Activated CD4-positive, alpha-beta T cell treated with anti-CD3 and anti-CD28 coated beads, Interleukin-2, amount 50 U/mL, for 1 hour (primary cell): ENCODE results near the gene ABI1.
"Not testable (repeated sequence)": the region's sequence is repeated elsewhere in the genome, so short reads cannot be mapped to it uniquely, and the experiment has no call there.

Experiments
- DNase-seq: peaks from one replicate; pipeline ENCODE4 v3.0.0-alpha.2; 2020

Gene ABI1

GRCh38 chr10:26804418-26805393, 56.1 kb downstream of the ABI1 start:
- DNase-seq, result no peak

- no peak for DNase-seq
These were observed 56.9 kb downstream of the ABI1 start for GRCh38 chr10:26803849-26804248.

- DNase-seq, result no peak
These were observed 58.2 kb downstream of the ABI1 start for GRCh38 chr10:26802527-26802926.

GRCh38 chr10:26801831-26802230, 58.9 kb downstream of the ABI1 start:
- DNase-seq, result no peak

GRCh38 chr10:26801274-26801673, 59.5 kb downstream of the ABI1 start:
- DNase-seq, result no peak

- no peak for DNase-seq
These were observed 60.3 kb downstream of the ABI1 start for GRCh38 chr10:26800468-26800867.

GRCh38 chr10:26799342-26799741, 61.4 kb downstream of the ABI1 start:
- DNase-seq, result no peak

- no peak for DNase-seq
These were observed 62.5 kb downstream of the ABI1 start for GRCh38 chr10:26798298-26798697.

- no peak for DNase-seq
These were observed 63.4 kb downstream of the ABI1 start for GRCh38 chr10:26797340-26797739.

GRCh38 chr10:26792758-26793495, 67.8 kb downstream of the ABI1 start:
- DNase-seq, result no peak

- DNase-seq, result no peak
These were observed 70.3 kb downstream of the ABI1 start for GRCh38 chr10:26790221-26790995.

- DNase-seq, result not testable (repeated sequence)
These were observed 71.0 kb downstream of the ABI1 start for GRCh38 chr10:26789779-26790178.

- no peak for DNase-seq
These were observed 73.4 kb downstream of the ABI1 start for GRCh38 chr10:26787362-26787761.

- DNase-seq, result no peak
These were observed 79.0 kb downstream of the ABI1 start for GRCh38 chr10:26781797-26782196.

GRCh38 chr10:26780793-26781601, 79.8 kb downstream of the ABI1 start:
- DNase-seq, result no peak

GRCh38 chr10:26780106-26780792, 80.5 kb downstream of the ABI1 start:
- no peak for DNase-seq

- DNase-seq, result no peak
These were observed 81.4 kb downstream of the ABI1 start for GRCh38 chr10:26779176-26779860.

- no peak for DNase-seq
These were observed 83.1 kb downstream of the ABI1 start for GRCh38 chr10:26777686-26778085.

- no peak for DNase-seq
These were observed 84.5 kb downstream of the ABI1 start for GRCh38 chr10:26776258-26776657.

GRCh38 chr10:26773633-26774032, 87.1 kb downstream of the ABI1 start:
- DNase-seq, result no peak

GRCh38 chr10:26770069-26770468, 90.7 kb downstream of the ABI1 start:
- DNase-seq, result no peak
